ENCODE data around the gene KCNIP1. TPM values are rescaled to one million over a fixed set of nuclear protein-coding genes. Genes with fewer than 3 reads are reported as not detected.

Gene KCNIP1
- polyA plus RNA-seq, 1 donor (not counting 4 experiments of a cell fraction or from before 2014, with no cell fraction given) = not detected

DNA sequence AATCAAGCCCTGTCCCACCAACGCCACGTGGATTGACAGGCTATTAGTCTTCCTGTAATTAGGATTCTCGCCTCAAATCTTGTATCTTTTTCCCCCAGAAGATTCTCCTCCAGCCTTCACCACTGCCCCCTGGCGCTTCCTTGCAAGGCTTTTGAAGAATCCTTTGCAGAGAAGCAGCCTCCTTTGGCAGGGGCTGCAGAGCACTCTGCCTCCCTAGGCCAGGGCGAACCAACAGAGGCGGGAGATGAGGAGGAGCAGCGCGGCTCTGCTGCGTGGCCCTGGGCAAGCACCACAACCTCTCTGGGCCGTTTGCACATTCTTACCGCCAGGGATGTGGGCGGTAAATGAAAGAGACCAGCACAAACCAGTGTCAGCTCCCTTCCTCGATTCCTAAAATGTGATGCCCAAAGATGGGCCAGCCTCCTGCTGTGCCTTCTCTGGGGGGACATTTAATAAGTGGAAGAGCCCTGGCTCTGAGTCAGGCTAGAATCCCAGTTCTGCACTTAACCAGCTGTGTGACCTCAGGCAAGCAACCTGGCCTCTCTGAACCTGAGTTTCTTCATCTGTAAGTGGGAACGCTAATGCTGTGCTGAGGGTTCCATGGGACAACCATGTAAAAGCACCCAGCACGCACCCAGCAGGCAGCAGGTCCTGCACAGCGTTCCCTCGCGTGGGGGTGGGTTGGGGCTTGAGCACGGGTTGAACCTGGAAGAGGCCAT, 128.6 kb downstream of the KCNIP1 start:
- Histone ChIP-seq H3K4me2 (ENCODE audit: control insufficient read depth, extremely low read depth, insufficient read depth, low read depth, low read length) (no peak overlapping the region), H3K79me2 (ENCODE audit: control insufficient read depth, insufficient read depth, low read length) (no peaks in the 10 kb centered on the region), H3K9ac (ENCODE audit: control insufficient read depth, extremely low read depth, insufficient read depth, low read length) (no peak overlapping the region), H2AFZ (ENCODE audit: control insufficient read depth, low read length) (no peak overlapping the region), H3K4me3 (ENCODE audit: control insufficient read depth in 2 of 3, extremely low read depth in 1 of 3, insufficient read depth in 2 of 3, low read depth in 1 of 3, low read length in 3 of 3) (no peak overlapping the region), H3K9me1 (ENCODE audit: control insufficient read depth, extremely low read depth, insufficient read depth, low read length) (no peaks in the 10 kb centered on the region), H3K9me3 (ENCODE audit: control insufficient read depth, low read depth, low read length) (no peaks in the 10 kb centered on the region), H3K36me3 (ENCODE audit: control insufficient read depth in 2 of 2, extremely low read depth in 1 of 2, insufficient read depth in 2 of 2, low read length in 2 of 2) (no peaks in the 10 kb centered on the region), H3K27ac (ENCODE audit: control insufficient read depth, insufficient read depth, low read length) (no peak overlapping the region), H4K20me1 (ENCODE audit: control insufficient read depth, extremely low read depth, insufficient read depth, low read length) (no peaks in the 10 kb centered on the region), H3K4me1 (ENCODE audit: control insufficient read depth, extremely low read depth, insufficient read depth, low read length) (peaks cover 8% of the 10 kb centered on the region), H3K27me3 (ENCODE audit: control insufficient read depth, extremely low read depth, insufficient read depth, low read length) (peaks cover 9% of the 10 kb centered on the region)
- dilution Hi-C loops (cut with MboI; ENCODE audit: extremely low pct_ligation_motif_present, low sequenced_read_pairs) = no loop called here
- DNase-seq (ENCODE audit: low read depth, low spot score) = no peak
- no peak for FAIRE-seq
- no peak for TF ChIP-seq EZH2 (IDR thresholded peaks at IDR 0.05; ENCODE audit: low read length)
- TF ChIP-seq CTCF (optimal IDR thresholded peaks at IDR 0.05 in 1 of 3, IDR thresholded peaks at IDR 0.05 in 1 of 3, conservative IDR thresholded peaks at IDR 0.05 in 1 of 3; ENCODE audit: extremely low read depth in 1 of 3, insufficient read depth in 2 of 3, low read length in 3 of 3) = peak in 2 of 3 experiments; percentile 3 to 21

GRCh38 chr5:170632985-170633234, 129.1 kb downstream of the KCNIP1 start:
- Histone ChIP-seq H3K27me3 (ENCODE audit: control insufficient read depth, extremely low read depth, insufficient read depth, low read length) (peaks cover 9% of the 10 kb centered on the region), H3K79me2 (ENCODE audit: control insufficient read depth, insufficient read depth, low read length) (no peaks in the 10 kb centered on the region), H4K20me1 (ENCODE audit: control insufficient read depth, extremely low read depth, insufficient read depth, low read length) (no peaks in the 10 kb centered on the region), H2AFZ (ENCODE audit: control insufficient read depth, low read length) (no peak overlapping the region), H3K4me2 (ENCODE audit: control insufficient read depth, extremely low read depth, insufficient read depth, low read depth, low read length) (peak overlapping the region; percentile 24), H3K36me3 (ENCODE audit: control insufficient read depth in 2 of 2, extremely low read depth in 1 of 2, insufficient read depth in 2 of 2, low read length in 2 of 2) (no peaks in the 10 kb centered on the region), H3K9me3 (ENCODE audit: control insufficient read depth, low read depth, low read length) (no peaks in the 10 kb centered on the region), H3K9ac (ENCODE audit: control insufficient read depth, extremely low read depth, insufficient read depth, low read length) (no peak overlapping the region), H3K9me1 (ENCODE audit: control insufficient read depth, extremely low read depth, insufficient read depth, low read length) (no peaks in the 10 kb centered on the region), H3K4me3 (ENCODE audit: control insufficient read depth in 2 of 3, extremely low read depth in 1 of 3, insufficient read depth in 2 of 3, low read depth in 1 of 3, low read length in 3 of 3) (no peak overlapping the region), H3K27ac (ENCODE audit: control insufficient read depth, insufficient read depth, low read length) (no peak overlapping the region), H3K4me1 (ENCODE audit: control insufficient read depth, extremely low read depth, insufficient read depth, low read length) (peaks cover 8% of the 10 kb centered on the region)
- FAIRE-seq (no peak), DNase-seq (ENCODE audit: low read depth, low spot score) (no peak)
- dilution Hi-C loops (cut with MboI; ENCODE audit: extremely low pct_ligation_motif_present, low sequenced_read_pairs) = no loop called here
- peak; percentile 89 to 94 (median 93) for TF ChIP-seq CTCF (optimal IDR thresholded peaks at IDR 0.05 in 1 of 3, IDR thresholded peaks at IDR 0.05 in 1 of 3, conservative IDR thresholded peaks at IDR 0.05 in 1 of 3; ENCODE audit: extremely low read depth in 1 of 3, insufficient read depth in 2 of 3, low read length in 3 of 3)
- TF ChIP-seq EZH2 (IDR thresholded peaks at IDR 0.05; ENCODE audit: low read length) = no peak

Measured in keratinocyte (primary cell).